Suppressor macrophage treated with lipopolysaccharide for 1 hour (primary cell): Measurements from ENCODE around the gene EFCAB11.
"Not testable (repeated sequence)": the region's sequence is repeated elsewhere in the genome, so short reads cannot be mapped to it uniquely, and the experiment has no call there.

Experiments
- DNase-seq, 3 donors: peaks; one replicate each; pipeline ENCODE4 v3.0.0-alpha.2; 2020 to 2022

Gene EFCAB11

GRCh38 chr14:89909586-89909985 is 44.9 kb downstream of the EFCAB11 start:
- DNase-seq, result no peak

GRCh38 chr14:89908712-89909450 is 45.6 kb downstream of the EFCAB11 start:
- no peak for DNase-seq

GRCh38 chr14:89907655-89908054 is 46.9 kb downstream of the EFCAB11 start:
- DNase-seq, result no peak

GRCh38 chr14:89906000-89906399 is 48.5 kb downstream of the EFCAB11 start:
- no peak for DNase-seq

- peak in 1 of 3 donors; percentile 17 for DNase-seq
Observed at GRCh38 chr14:89903340-89903952, 51.1 kb downstream of the EFCAB11 start.

- DNase-seq, result peak in 2 of 3 donors; percentile 10 to 18
Observed at GRCh38 chr14:89902881-89903280, 51.6 kb downstream of the EFCAB11 start.

GRCh38 chr14:89900802-89901201 is 53.7 kb downstream of the EFCAB11 start:
- no peak for DNase-seq

- peak in 2 of 3 donors; percentile 41 for DNase-seq
Observed at GRCh38 chr14:89899917-89900663, 54.4 kb downstream of the EFCAB11 start.

GRCh38 chr14:89899291-89899690 is 55.2 kb downstream of the EFCAB11 start:
- no peak for DNase-seq

GRCh38 chr14:89893388-89893787 is 61.1 kb downstream of the EFCAB11 start:
- DNase-seq, result not testable (repeated sequence)

- peak in 1 of 3 donors; percentile 9 for DNase-seq
Observed at GRCh38 chr14:89892953-89893352, 61.6 kb downstream of the EFCAB11 start.

GRCh38 chr14:89891721-89892120 is 62.8 kb downstream of the EFCAB11 start:
- not testable (repeated sequence) for DNase-seq

GRCh38 chr14:89891055-89891454 is 63.5 kb downstream of the EFCAB11 start:
- peak in 1 of 3 donors; percentile 10 for DNase-seq

- peak in 1 of 3 donors; percentile 10 for DNase-seq
Observed at GRCh38 chr14:89890589-89890988, 63.9 kb downstream of the EFCAB11 start.

GRCh38 chr14:89889626-89890025 is 64.9 kb downstream of the EFCAB11 start:
- DNase-seq, result no peak

- no peak for DNase-seq
Observed at GRCh38 chr14:89884761-89885160, 69.8 kb downstream of the EFCAB11 start.

- no peak for DNase-seq
Observed at GRCh38 chr14:89881839-89882238, 72.7 kb downstream of the EFCAB11 start.

- not testable (repeated sequence) for DNase-seq
Observed at GRCh38 chr14:89874091-89874490, 80.4 kb downstream of the EFCAB11 start.

- DNase-seq, result no peak
Observed at GRCh38 chr14:89870316-89870715, 84.2 kb downstream of the EFCAB11 start.

GRCh38 chr14:89869606-89870005 is 84.9 kb downstream of the EFCAB11 start:
- no peak for DNase-seq

- DNase-seq, result no peak
Observed at GRCh38 chr14:89866458-89866857, 88.1 kb downstream of the EFCAB11 start.

GRCh38 chr14:89865153-89865552 is 89.4 kb downstream of the EFCAB11 start:
- DNase-seq, result no peak

- no peak for DNase-seq
Observed at GRCh38 chr14:89862856-89863255, 91.7 kb downstream of the EFCAB11 start.

GRCh38 chr14:89861630-89862029 is 92.9 kb downstream of the EFCAB11 start:
- no peak for DNase-seq
